Measurements from ENCODE around the gene MED27. TPM values are rescaled to one million over a fixed set of nuclear protein-coding genes. Genes with fewer than 3 reads are reported as not detected.
A peak's percentile ranks its signal among the peaks of the same experiment; 100 is the strongest.

The MED27 gene
- total and polyA plus RNA-seq, 9 of the 15 experiments (the other 6 are each of a cell fraction or from before 2014, with no cell fraction given) = 24.4 to 91.0 (median 36.1) TPM

DNA sequence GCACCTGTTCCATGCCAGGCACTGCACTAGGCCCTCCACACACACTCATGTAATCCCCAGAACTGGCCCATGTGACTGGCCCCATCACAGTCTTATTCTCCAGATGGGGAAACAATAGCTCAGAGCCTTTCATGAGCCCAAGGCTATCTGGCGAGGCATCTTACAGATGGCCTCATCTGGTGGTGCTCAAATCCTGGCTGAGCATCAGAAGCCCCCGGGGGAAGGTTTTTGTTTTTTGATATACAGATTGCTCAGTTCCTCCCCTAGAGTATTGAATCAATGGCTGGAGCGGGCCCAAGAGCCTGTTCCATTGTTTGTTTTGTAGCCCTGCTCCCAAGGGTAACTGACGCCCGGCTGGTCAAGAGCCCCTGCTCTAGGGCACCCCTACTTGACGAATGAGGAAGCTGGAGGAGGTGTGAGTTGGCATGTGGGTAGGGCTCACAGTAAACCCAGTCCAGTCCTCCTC lies 194.5 kb downstream of the MED27 start:
- CTCF ChIA-PET (ENCODE audit: low intra/inter-chr PET ratio) = no interaction called here
- no peak for FAIRE-seq

DNA sequence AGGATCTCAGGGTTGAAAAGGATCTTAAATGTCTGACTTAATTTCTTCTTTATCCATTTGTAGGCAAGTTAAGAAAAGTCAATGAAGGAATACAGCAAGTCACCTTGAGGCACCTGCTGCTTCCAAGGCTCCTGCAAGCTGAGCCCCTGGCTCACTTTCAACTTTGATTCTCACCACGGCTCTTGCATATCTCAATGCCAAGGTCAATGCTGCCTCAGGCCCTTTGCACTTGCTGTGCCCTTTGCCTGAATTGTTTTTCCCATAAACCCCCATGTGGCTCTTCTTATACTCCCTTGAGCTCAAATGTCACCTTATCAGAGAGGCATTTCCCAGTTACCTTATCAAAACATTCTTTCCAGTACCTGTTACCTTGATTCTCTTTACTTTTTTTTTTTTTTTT lies 195.4 kb downstream of the MED27 start:
- TF ChIP-seq KDM2B (CRISPR knock-in tag; IDR thresholded peaks at IDR 0.05) = no peak
- TF ChIP-seq RBM25 (IDR thresholded peaks at IDR 0.05; ENCODE audit: low read depth, low read length, severe bottlenecking) = peak; percentile 69
- POLR2A ChIA-PET = no interaction called here
- BruUV-seq (replicated peaks) = no TSS peak

More for the DNA sequence above, 194.5 kb downstream of the MED27 start:
- BruUV-seq (replicated peaks) = no TSS peak
- no peaks in the 10 kb centered on the region for H3K79me2 ChIP-seq (ENCODE audit: control insufficient read depth, insufficient read depth, low read length)
- peaks cover 4% of the 10 kb centered on the region; the same call in 1 of the 3 replicates for H3K36me3 ChIP-seq (ENCODE audit: control insufficient read depth, insufficient read depth, low read length)
- no peak for TF ChIP-seq TEAD1 (CRISPR knock-in tag; IDR thresholded peaks at IDR 0.05)
- no peaks in the 10 kb centered on the region for H3K27me3 ChIP-seq (ENCODE audit: control insufficient read depth in 2 of 2, insufficient read depth in 2 of 2, low read length in 2 of 2)
- ATAC-seq (no peak), DNase-seq (ENCODE audit: extremely low read depth in 1 of 4, low spot score in 3 of 4) (no peak)
- no peak overlapping the region for H3K27ac ChIP-seq (ENCODE audit: extremely low read depth, low read depth, low read length)
- intact Hi-C loops (cut with micrococcal nuclease) (no loop called here), in situ Hi-C loops (cut with MboI) (no loop called here)
- no peaks in the 10 kb centered on the region for H3K9me3 ChIP-seq (replicated peaks; ENCODE audit: control insufficient read depth, insufficient read depth, low read depth, low read length)
- H4K20me1 ChIP-seq (replicated peaks; ENCODE audit: control insufficient read depth, insufficient read depth, low read length) = no peaks in the 10 kb centered on the region
- H3K4me2 ChIP-seq (ENCODE audit: insufficient read depth, low read length) = no peak overlapping the region
- no peak overlapping the region for H3K4me3 ChIP-seq
- H3K4me1 ChIP-seq (replicated peaks in 1 of 2; ENCODE audit: control insufficient read depth in 2 of 2, insufficient read depth in 2 of 2, low read length in 2 of 2) = peaks cover 0 to 3% of the 10 kb centered on the region in 2 experiments; a peak in 1 of 5 replicates
- 76% methylated on average over 6 of the region's 6 CpGs for WGBS (ENCODE audit: insufficient coverage, low coverage, missing lambda C conversion rate)
- no peak overlapping the region for H3K9ac ChIP-seq (ENCODE audit: insufficient read depth in 1 of 2, low read depth in 2 of 2, low read length in 2 of 2)
- POLR2A ChIA-PET = interaction anchor here (0.7 kb wide), 1 partner anchor 35 kb away, joined by 3 read pairs; no protein-coding TSS in a partner anchor
- no peak overlapping the region for H2AFZ ChIP-seq (ENCODE audit: low read depth, low read length)
- H3K9me1 ChIP-seq (ENCODE audit: control insufficient read depth, insufficient read depth, low read length) = no peaks in the 10 kb centered on the region

More for the DNA sequence above, 195.4 kb downstream of the MED27 start:
- H3K79me2 ChIP-seq (ENCODE audit: control insufficient read depth, insufficient read depth, low read length) = no peaks in the 10 kb centered on the region
- H3K9me3 ChIP-seq (replicated peaks; ENCODE audit: control insufficient read depth, insufficient read depth, low read depth, low read length) = no peaks in the 10 kb centered on the region
- intact Hi-C loops (cut with micrococcal nuclease) (no loop called here), in situ Hi-C loops (cut with MboI) (no loop called here)
- no peak overlapping the region for H2AFZ ChIP-seq (ENCODE audit: low read depth, low read length)
- no peak for FAIRE-seq
- no peak overlapping the region for H3K9ac ChIP-seq (ENCODE audit: insufficient read depth in 1 of 2, low read depth in 2 of 2, low read length in 2 of 2)
- no peak for ATAC-seq
- no peaks in the 10 kb centered on the region for H3K27me3 ChIP-seq (ENCODE audit: control insufficient read depth in 2 of 2, insufficient read depth in 2 of 2, low read length in 2 of 2)
- H3K4me3 ChIP-seq = no peak overlapping the region
- no peak for DNase-seq (ENCODE audit: extremely low read depth in 1 of 4, low spot score in 3 of 4)
- no peak overlapping the region for H3K4me2 ChIP-seq (ENCODE audit: insufficient read depth, low read length)
- H3K9me1 ChIP-seq (ENCODE audit: control insufficient read depth, insufficient read depth, low read length) = no peaks in the 10 kb centered on the region
- H3K4me1 ChIP-seq (replicated peaks in 1 of 2; ENCODE audit: control insufficient read depth in 2 of 2, insufficient read depth in 2 of 2, low read length in 2 of 2) = no peaks in the 10 kb centered on the region
- CTCF ChIA-PET (ENCODE audit: low intra/inter-chr PET ratio) = no interaction called here
- 43% methylated on average over 1 of the region's 1 CpG for WGBS (ENCODE audit: insufficient coverage, low coverage, missing lambda C conversion rate)
- H4K20me1 ChIP-seq (replicated peaks; ENCODE audit: control insufficient read depth, insufficient read depth, low read length) = no peaks in the 10 kb centered on the region
- H3K36me3 ChIP-seq (ENCODE audit: control insufficient read depth, insufficient read depth, low read length) = peaks cover 3% of the 10 kb centered on the region; the same call in 1 of the 3 replicates
- H3K27ac ChIP-seq (ENCODE audit: extremely low read depth, low read depth, low read length) = no peak overlapping the region

Measured in K562 (cell line).